Measurements from ENCODE around the gene NUP62. TPM values are rescaled to one million over a fixed set of nuclear protein-coding genes. Genes with fewer than 3 reads are reported as not detected.

The NUP62 gene
- total and polyA plus RNA-seq, 4 donors: 16.2 to 45.9 (median 38.0) TPM

DNA sequence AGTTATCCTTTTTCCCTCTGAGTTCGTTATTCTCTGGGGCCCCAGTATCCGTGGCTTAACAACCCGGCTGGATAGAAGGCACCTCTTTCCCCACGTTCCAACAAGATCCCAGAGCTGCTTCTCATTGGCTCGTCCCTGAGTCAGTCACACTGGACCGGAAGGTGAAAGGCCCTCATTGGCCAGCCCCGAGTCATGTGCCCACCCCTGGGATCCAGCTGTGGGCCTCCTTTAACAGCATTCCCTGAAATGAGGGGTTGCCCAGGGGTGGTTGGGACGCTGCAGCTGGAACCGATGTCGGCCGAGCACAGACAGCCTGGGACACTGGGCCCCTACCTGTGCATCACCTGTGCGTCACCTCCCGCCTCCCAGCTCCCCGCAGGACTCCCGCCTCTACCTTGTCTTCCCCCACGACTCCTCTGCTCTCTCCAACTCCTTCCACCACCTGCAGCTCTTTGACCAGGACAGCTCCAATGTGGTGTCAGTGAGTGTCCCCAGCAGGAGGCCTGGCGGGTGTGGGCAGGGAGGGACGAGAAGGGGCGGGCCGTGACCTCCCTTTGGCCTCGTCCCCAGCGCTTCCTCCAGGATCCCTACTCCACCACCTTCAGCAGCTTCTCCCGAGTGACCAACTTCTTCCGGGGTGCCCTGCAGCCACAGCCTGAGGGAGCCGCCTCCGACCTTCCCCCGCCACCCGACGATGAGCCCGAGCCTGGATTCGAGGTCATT lies 47.5 kb downstream of the NUP62 start:
- no peak overlapping the region for H3K4me3 ChIP-seq
- no peaks in the 10 kb centered on the region for H3K27me3 ChIP-seq (ENCODE audit: control insufficient read depth in 3 of 3, insufficient read depth in 3 of 3, low read length in 2 of 3)
- peaks cover 17 to 58% (median 46%) of the 10 kb centered on the region in 4 donors for H3K36me3 ChIP-seq (ENCODE audit: control insufficient read depth in 4 of 4, insufficient read depth in 4 of 4, low read length in 4 of 4)
- H3K27ac ChIP-seq (ENCODE audit: low read depth in 1 of 2, low read length in 1 of 2): no peak overlapping the region
- no peak overlapping the region for H3K9ac ChIP-seq (ENCODE audit: insufficient read depth in 1 of 2, low read length in 2 of 2)
- ATAC-seq (ENCODE audit: insufficient read depth, low FRiP score): no peak
- WGBS, 2 donors: 93 to 94% methylated on average over 31 of the region's 31 CpGs
- H3K4me1 ChIP-seq (ENCODE audit: control insufficient read depth in 5 of 5, insufficient read depth in 5 of 5, low read length in 5 of 5): peaks cover 0 to 10% (median 0%) of the 10 kb centered on the region in 5 donors
- DNase-seq: no peak
- H3K9me3 ChIP-seq (ENCODE audit: control insufficient read depth in 4 of 4, insufficient read depth in 3 of 4, low read length in 3 of 4): peaks cover 0 to 2% (median 0%) of the 10 kb centered on the region in 4 donors
- TF ChIP-seq, protein P1, sequence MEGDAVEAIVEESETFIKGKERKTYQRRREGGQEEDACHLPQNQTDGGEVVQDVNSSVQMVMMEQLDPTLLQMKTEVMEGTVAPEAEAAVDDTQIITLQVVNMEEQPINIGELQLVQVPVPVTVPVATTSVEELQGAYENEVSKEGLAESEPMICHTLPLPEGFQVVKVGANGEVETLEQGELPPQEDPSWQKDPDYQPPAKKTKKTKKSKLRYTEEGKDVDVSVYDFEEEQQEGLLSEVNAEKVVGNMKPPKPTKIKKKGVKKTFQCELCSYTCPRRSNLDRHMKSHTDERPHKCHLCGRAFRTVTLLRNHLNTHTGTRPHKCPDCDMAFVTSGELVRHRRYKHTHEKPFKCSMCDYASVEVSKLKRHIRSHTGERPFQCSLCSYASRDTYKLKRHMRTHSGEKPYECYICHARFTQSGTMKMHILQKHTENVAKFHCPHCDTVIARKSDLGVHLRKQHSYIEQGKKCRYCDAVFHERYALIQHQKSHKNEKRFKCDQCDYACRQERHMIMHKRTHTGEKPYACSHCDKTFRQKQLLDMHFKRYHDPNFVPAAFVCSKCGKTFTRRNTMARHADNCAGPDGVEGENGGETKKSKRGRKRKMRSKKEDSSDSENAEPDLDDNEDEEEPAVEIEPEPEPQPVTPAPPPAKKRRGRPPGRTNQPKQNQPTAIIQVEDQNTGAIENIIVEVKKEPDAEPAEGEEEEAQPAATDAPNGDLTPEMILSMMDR (IDR thresholded peaks at IDR 0.05; ENCODE audit: control extremely low read depth, extremely low read depth): no peak

DNA sequence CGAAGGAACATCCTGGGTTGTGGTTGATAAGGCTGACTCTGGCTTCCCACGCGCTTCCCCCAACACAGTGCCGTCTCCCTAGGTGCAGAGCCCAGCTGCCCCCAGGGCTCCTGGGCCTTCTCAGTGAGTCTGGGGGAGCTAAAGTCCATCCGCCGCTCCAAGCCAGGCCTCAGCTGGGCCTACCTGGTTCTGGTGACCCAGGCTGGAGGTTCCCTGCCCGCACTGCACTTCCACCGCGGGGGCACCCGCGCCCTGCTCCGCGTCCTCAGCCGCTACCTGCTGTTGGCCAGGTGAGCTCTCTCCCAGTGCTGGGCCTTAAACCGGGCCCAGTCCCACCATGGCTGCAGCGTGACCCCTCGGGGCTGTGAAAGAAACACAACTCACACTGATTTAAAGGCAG lies 48.1 kb downstream of the NUP62 start:
- 96 to 97% methylated on average over 17 of the region's 17 CpGs for WGBS, 2 donors
- Histone ChIP-seq H3K9ac (ENCODE audit: insufficient read depth in 1 of 2, low read length in 2 of 2) (no peak overlapping the region), H3K27ac (ENCODE audit: low read depth in 1 of 2, low read length in 1 of 2) (no peak overlapping the region), H3K4me1 (ENCODE audit: control insufficient read depth in 5 of 5, insufficient read depth in 5 of 5, low read length in 5 of 5) (peaks cover 0 to 10% (median 0%) of the 10 kb centered on the region in 5 donors), H3K9me3 (ENCODE audit: control insufficient read depth in 4 of 4, insufficient read depth in 3 of 4, low read length in 3 of 4) (peaks cover 0 to 2% (median 0%) of the 10 kb centered on the region in 4 donors), H3K4me3 (no peak overlapping the region), H3K36me3 (ENCODE audit: control insufficient read depth in 4 of 4, insufficient read depth in 4 of 4, low read length in 4 of 4) (peaks cover 17 to 56% (median 47%) of the 10 kb centered on the region in 4 donors), H3K27me3 (ENCODE audit: control insufficient read depth in 3 of 3, insufficient read depth in 3 of 3, low read length in 2 of 3) (no peaks in the 10 kb centered on the region)
- TF ChIP-seq, protein P1 (IDR thresholded peaks at IDR 0.05; ENCODE audit: control extremely low read depth, extremely low read depth): no peak
- DNase-seq: no peak
- no peak for ATAC-seq (ENCODE audit: insufficient read depth, low FRiP score)

DNA sequence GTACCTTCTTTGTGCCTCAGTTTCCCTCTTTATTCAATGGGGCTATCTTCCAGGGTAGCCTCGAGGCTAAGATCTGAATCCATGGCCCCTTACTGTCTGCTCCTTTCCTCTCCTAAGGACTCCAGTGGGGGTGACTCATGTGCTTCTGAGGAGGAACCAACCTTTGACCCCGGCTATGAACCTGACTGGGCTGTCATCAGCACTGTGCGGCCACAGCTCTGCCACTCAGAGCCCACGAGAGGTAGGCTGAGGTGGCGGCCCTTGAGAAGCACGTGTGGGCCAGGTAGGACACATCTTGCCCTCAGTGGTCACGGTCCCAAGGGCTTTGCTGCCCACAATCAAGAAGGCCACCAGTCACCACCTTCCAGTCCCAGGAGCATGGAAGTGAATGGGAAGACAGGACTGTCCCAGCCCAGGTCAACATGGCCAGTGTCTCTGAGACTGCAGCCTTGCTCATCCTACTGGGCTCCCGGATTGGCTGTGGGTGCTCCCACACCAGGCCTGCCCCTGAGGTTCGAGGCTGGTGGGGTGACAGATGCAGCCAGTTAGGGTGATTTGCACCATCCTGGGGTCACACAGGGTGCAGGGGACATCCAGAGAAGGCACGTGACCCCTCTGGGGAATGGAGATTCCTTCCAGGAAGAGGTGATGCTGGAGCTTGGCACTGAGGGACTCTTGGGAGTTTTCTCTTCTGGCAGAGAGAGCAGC lies 49.0 kb downstream of the NUP62 start:
- H3K4me3 ChIP-seq: no peak overlapping the region
- H3K9me3 ChIP-seq (ENCODE audit: control insufficient read depth in 4 of 4, insufficient read depth in 3 of 4, low read length in 3 of 4): peaks cover 0 to 2% (median 0%) of the 10 kb centered on the region in 4 donors
- no peak overlapping the region for H3K27ac ChIP-seq (ENCODE audit: low read depth in 1 of 2, low read length in 1 of 2)
- no peak overlapping the region for H3K9ac ChIP-seq (ENCODE audit: insufficient read depth in 1 of 2, low read length in 2 of 2)
- WGBS, 2 donors: 96 to 97% methylated on average over 10 of the region's 10 CpGs
- DNase-seq (no peak), ATAC-seq (ENCODE audit: insufficient read depth, low FRiP score) (no peak)
- peaks cover 0 to 16% (median 6%) of the 10 kb centered on the region in 5 donors for H3K4me1 ChIP-seq (ENCODE audit: control insufficient read depth in 5 of 5, insufficient read depth in 5 of 5, low read length in 5 of 5)
- peaks cover 17 to 54% (median 48%) of the 10 kb centered on the region in 4 donors for H3K36me3 ChIP-seq (ENCODE audit: control insufficient read depth in 4 of 4, insufficient read depth in 4 of 4, low read length in 4 of 4)
- H3K27me3 ChIP-seq (ENCODE audit: control insufficient read depth in 3 of 3, insufficient read depth in 3 of 3, low read length in 2 of 3): no peaks in the 10 kb centered on the region
- TF ChIP-seq, protein P1 (IDR thresholded peaks at IDR 0.05; ENCODE audit: control extremely low read depth, extremely low read depth): no peak

Measured in lung (tissue), 12 donors.